Globus pallidus (tissue), 1 donor: ENCODE data around the gene RAMP3.
"Not testable (repeated sequence)": the region's sequence is repeated elsewhere in the genome, so short reads cannot be mapped to it uniquely, and the experiment has no call there.

Source experiments
- DNase-seq: peaks from one replicate; pipeline ENCODE4 v3.0.0-alpha.2; 2015; ENCODE audit warnings: low spot score

Gene RAMP3

DNA sequence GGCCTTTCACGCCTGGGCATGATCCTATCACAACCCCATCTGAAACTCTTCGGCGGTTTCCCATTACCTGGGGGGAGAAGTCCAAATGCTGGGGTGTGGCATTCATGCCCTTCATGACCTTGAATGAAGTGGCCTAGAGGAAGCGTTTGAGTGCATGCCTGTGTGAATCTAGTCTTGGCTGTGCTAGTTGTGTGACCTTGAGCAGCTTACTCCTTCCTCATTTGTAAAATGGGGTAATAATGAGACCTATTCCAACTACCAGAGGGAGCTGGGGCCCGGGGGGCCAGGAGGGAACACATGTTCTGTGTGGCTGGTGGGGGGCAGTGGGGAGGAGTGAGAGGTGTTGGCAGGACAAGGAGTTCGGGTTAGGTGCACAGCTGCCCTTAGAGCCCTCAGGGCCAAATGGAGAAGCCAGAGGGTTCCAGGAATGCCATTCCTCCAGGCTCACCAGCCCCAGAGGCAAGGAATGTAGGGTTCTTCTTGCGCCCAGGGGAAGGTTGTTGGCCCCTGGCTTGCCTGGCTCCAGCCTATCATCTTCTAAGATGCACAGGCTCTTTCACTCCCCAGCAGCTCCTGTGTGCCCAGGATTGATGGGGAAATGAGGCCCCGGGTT, 24.8 kb upstream of the RAMP3 start:
- DNase-seq = no peak

DNA sequence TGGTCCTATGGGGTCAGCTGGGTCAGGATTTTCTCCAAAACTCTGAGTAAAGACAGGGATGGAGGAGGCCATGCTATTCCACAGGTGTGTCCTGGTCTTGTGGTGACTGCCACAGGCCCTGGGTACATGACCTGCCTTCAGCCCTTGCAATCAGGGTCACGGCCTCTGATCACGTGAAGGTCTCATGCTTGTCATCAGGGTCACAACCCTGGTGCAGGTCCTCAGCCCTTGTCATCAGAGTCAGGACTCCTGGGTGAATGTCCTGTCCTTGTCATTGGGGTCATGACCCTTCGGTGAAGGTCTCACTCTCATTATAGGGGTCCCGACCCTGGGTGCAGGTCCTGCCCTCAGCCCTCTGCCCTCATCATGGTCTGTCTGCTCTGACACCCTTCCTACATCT, 24.2 kb upstream of the RAMP3 start:
- no peak for DNase-seq

DNA sequence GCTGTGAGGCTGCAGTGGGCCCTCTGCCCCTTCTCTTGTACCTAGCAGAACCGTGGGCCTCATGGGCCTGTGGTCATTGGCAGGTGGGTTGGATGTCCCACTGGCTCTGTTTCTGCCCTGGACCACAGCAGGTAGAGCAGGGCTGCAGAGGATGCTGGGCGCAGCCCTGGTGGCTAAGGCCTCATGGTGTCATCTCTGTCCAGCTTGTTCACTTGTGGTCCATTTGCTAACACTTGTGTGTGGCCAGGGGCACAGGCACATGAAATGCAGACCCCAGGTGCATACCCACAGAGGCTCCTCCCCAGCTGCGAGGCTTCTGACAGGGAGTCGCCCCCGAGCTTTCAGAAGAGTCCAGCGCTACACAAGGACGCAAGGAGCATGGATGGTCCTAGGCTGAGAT, 23.7 kb upstream of the RAMP3 start:
- no peak for DNase-seq

DNA sequence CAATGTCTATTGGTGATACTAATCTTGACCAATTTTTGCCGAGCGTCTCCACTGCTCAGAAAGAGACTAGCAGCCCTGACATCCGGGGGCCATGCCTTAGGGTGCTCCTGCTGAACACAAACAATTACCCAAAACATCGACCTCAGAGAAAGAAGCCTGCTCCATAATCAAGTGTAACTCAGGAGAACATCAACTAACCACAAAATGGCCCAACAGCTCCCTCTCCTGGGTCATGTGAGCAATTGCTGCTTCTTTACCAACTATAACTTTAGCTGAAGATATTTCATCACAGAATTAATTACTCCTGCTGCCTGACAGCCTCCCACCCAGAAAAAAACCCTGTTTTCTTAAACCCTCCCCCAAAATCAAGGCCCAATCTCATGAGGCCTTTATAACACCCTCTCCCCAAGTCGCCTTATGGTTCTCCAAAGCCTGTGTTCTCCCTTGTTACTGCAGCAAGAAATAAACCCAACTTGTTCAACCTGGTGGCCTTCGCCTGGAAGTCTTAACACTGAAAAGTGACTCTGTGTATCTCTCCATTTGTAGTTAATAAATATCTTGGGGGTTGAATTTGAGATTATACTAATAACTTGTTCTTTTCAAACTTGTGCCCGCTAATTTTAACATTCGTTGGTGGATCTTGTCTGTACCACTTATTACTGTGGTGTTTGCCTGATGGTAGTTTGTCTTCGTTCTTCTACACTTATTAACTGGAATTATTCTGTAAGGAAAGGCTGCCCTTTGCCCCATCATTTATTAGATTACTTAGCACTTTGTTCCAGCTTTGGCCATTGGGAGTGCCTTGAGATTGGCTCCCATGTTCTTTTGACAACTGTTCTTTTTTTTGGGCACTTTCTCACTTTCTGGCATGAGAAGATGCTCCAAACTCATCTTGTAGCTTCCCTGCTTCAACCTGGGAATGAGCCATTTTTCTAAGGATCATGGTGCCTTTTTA, 21.2 kb upstream of the RAMP3 start:
- DNase-seq = peak; percentile 76

DNA sequence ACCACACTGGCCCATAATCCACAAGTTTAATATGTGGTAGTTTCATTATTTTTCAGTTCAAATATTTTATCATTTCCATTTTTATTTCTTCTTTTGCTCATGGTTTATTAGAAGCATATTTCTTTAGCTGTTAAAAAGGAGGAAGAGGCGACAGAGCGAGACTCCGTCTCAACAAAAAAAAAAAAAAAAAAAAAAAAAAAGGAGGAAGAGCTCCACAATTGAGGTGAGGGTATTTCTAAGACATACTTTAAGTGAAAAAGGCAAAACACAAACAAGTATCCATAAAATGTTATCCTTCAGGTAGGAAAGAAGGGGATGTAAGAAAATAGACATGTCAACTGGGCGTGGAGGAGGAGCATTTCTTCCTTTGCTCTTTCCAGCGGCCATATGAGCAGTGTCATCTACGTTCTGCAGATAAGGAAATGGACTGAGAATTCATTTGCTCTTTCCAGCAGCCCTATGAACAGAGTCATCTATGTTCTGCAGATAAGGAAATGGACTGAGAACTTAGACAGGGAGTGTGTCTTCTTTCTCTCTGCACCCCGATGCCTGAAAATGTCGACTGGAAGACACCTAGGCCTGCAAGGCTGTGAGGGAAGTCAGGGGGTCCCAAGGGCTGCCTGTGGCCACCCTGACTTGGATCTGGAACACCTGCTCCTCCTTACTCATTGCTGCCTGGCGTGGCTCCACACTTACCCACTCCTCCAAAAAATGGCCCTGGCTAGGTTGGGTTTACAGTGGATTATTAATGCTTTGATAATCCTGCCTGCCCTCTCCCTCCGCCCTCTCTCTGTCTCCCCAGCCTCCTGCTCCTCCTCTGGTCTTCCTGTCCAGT, 18.9 kb upstream of the RAMP3 start:
- no peak for DNase-seq

DNA sequence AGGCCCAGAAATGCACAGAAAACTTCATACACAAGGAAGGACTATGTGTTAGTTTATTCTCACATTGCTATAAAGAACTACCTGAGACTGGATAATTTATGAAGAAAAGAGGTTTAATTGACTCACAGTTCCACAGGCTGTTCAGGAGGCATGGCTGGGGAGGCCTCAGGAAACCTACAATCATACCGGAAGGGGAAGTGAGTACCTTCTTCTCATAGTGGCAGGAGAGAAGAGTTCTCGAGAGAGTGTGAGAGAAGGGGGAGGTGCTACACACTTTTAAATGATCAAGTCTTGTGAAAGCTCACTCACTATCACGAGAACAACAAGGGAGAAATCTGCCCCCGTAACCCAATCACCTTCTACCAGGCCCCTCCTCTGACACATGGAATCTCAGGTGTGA, 16.8 kb upstream of the RAMP3 start:
- no peak for DNase-seq

DNA sequence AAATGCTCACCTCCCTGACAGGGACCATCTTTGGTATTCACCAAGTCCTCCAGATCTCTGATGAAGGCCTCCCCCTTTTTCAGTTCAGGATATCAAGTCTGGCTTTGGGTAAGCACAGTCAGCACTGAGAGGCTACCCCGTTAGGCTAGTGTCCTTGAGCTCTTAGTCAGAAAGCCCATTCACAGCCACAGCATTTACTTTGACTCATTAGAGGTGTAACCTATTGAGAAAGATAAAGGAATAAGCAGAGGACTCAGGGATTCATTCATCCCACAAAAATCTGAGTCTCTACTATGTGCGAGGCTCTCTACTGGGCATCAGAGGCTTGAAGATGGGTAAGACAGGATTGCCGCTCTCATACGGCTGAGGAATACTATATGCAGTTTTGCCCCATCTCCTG, 14.0 kb upstream of the RAMP3 start:
- DNase-seq = no peak

DNA sequence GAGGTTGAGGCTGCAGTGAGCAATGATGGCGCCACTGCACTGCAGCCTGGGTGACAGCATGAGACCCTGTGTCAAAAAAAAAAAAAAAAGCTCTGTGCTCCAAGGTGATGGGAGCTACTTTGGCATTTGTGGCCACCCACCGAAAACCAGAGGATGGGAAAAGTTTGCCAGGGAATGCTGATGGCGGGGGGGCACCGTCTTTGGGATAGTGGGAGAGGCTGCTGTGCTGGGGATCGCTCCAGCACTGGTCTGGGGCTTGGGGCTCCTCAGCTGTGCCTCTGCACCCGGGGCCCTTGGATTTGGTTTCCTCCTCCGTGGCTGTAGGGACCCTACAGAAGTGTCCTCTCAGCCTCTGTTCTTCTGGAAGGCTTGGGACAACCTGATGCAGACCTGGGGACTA, 11.7 kb upstream of the RAMP3 start:
- DNase-seq = no peak

DNA sequence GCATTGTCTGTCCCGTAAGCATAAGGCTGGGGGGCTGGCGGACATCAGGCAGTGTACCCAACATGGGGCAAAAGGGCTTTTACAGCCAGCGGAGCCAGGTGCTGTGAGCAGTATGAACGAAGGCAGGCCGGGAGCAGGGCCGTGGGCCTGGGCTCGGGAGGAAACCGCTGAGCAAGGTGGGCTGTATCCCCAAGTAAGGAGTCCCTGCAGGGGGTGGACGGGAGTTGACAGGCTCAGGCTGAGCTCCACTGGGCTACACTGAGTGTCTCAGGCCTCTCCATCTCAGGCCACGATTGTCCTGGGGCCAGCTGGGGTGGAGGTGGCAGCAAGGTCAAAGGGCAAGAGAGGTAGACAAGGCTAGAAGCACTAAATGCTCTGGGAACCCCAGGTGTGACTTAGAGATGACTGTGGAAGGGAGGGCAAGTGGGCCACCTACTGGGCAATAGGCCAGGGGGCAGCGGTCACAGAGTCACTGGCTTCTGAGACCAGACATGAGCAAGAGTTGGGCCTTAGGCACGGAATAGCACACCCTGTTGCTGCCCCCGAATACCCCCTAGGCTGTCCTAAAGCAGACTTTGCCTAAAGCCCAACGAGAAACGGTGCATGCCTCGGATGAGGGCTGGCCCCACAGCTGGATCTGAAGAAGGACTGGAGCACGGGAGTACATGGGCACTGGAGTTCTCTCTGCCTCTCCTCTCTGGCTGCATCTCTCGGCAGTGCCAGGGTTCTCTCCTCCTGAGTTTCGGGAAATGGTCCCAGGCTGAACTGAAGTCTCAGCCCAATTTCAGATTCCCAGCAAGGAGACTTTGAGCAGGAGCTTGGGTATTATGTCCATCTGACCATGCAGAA, 10.8 kb upstream of the RAMP3 start:
- no peak for DNase-seq

DNA sequence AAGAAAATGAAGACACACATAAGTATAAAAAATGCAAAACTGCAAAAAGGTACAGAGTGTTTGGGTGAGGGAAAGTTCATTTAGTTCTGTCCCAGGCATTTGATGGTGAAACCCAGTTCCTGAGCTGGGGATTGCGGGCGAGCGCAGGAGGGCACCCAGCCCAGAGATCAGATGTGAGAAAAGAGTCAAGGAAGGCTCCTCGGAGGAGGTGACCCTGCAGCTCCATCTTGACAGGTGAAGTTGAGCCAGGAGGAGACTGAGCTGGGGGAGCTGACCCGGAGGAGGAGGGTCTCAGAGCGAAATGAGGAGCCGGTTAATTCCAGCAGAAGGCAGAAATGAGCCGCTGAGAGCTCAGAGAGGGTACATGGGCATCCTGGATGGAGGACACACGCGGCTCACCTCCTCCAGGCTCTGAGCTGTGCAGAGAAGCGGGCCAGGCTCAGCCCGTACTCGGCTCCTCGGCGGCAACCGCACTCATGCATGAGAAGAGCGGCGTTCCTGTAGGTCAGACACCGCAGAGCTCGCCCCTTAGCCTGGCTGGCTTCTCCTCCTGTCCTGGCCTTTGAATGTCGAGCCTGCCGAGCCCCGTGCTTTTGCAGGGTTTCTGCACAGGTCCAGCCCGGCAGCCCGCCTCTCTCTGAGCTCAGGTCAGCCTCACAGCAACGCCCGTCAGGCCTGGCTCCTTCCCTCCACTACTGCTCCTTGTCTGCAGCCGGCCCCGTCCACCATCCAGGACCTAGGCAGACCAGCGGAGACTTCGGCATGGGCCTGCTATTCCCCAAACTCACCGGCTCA, 9.5 kb upstream of the RAMP3 start:
- DNase-seq = no peak

DNA sequence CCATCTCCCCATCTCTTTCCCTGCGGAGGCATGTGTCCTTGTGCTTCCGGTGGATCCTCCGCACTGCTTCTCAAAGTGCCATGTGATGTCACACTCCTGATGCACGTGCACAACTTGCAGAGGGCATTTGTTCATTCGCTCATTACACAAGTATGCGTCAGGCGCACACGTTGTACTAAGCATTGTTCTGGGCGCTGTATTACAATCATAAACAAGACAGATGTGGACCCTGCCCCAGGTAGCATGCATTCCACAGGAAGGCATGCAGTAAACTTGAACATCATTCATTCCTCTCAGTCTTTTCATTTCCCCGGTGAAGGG, 9.0 kb upstream of the RAMP3 start:
- DNase-seq = no peak

DNA sequence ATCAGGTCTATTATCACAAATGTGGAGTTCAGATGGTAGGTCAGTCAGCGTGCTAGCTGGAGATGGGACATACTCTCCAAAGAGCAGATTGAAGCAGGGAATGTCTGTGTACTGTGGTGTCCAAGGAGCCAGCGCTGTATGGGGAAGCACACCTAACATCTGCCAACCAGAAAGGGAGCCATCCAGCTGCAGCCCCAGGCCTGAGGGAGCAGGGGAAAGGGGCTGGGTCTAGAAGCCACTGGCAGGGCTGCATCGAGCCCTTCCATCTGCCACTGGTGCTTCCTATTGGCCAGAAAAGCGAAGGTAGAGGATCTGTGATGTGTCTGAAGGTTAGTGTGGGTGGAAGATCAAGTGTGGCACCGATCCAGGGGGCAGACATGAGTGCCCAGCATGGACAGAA, 8.0 kb upstream of the RAMP3 start:
- DNase-seq = no peak

DNA sequence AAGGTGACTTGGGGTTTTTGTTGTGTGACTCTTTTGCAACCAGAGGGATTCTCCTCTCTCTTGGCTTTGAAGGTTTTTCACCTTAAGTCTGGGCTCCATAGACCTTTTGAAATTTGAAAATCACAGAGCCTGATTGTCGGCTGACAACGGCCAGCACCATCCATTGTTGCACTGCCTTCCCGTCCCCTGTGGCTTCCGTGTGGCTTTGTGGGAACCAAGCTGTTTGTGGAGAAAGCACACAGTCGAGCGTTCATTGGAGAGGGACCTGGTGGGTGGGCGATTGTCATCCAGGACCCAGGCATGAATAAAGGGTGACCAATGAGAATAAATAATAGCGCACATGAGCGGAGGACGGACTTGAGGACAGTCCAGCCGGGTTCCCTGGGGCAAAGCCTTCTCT, 7.4 kb upstream of the RAMP3 start:
- no peak for DNase-seq

DNA sequence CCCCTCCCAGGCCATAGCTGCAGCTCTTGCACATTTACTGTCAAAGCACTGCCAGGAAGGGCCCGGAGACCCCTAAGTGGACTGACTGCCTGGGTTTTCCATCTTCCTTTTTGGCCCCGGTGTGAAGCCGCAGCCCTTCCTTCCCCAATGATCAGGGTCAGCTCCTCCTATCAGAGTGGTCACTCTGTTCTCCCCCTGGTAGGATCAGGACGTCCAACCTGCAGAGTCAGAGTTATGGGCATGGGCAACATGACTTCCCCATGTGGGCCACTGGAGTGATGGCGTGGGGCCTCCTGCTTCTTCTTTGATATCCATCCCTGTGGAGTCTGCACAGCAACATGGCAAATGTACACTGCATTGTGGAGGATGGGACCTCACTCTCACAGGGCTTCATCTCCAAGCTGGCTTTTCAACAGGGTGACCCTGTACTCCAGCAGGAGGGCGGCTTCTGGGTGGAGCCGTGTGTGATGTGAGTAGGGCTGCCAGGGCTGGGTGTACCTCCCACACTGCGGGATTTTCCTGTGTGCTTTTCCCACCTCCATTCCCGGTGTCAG, 6.4 kb upstream of the RAMP3 start:
- no peak for DNase-seq

DNA sequence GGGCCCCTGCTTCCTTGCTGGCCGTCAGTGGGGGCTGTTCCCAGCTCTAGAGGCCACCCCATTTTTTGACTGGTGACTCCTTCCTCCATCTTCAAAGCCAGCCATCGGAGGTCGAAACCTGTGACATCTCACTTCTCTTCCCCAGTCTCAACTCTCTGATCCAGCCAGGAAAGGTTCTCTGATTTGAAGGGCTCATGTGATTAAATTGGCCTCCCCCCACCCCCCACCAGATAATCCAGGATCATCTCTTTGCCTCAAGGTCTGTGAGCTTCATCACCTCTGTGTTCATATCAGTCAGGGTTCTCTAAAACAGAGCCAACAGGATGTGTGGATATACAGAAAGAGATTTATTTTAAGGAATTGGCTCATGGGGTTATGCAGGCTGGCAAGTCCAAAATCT, 5.6 kb upstream of the RAMP3 start:
- DNase-seq = no peak

DNA sequence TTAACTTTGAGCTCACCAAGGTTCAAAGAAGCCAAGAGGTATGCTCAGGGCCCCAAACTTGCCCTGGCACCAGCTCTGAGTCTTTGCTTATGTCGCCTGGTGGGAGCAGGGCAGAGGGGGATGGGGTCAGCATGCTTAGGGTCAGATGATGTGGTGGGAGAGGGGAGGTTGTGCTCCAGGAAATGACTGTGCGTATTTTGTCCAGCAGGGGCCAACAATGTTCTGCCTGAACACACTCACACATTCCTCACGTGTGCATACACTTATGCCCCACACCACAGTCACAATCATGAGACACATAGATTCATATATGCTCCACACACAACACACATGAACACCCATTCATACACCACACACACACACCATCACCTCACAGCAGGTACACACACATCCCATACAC, 4.4 kb upstream of the RAMP3 start:
- DNase-seq = no peak

DNA sequence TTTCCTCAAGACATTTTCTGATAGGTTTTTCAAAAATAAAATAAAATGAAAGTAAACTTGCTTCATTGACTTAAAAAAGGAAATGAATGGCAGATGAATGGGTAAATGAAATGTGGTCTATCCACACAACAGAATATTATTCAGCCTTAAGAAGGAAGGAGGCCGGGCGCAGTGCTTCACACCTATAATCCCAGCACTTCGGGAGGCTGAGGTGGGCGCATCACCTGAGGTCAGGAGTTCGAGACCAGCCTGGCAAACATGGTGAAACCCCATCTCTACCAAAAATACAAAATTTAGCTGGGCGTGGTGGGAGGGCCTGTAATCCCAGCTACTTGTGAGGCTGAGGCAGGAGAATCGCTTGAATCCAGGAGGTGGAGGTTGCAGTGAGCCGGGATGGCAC, 3.7 kb upstream of the RAMP3 start:
- DNase-seq = not testable (repeated sequence)

DNA sequence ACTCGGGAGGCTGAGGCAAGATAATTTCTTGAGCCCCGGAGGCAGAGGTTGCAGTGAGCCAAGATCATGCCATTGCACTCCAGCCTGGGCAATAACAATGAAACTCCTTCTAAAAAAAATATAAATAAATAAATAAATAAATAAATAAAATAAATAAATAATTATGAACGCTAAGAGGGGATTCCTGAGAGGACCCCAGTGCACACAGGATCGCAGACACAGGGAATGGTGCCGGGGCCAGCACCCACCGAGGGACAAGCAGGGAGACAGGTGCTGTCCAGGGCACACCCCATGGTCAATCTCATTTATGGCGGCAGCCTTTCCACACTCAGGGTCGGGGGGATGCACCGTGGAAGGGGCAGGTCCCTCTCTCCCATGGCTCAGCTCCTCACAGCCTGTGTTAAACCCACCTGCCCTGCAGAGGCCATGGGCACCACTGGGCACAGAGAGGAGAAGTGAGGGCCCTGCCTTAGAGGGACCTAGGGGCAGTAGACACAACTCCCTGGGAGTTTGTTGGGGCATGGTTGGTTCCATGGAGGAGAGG, 2.2 kb upstream of the RAMP3 start:
- DNase-seq = no peak

DNA sequence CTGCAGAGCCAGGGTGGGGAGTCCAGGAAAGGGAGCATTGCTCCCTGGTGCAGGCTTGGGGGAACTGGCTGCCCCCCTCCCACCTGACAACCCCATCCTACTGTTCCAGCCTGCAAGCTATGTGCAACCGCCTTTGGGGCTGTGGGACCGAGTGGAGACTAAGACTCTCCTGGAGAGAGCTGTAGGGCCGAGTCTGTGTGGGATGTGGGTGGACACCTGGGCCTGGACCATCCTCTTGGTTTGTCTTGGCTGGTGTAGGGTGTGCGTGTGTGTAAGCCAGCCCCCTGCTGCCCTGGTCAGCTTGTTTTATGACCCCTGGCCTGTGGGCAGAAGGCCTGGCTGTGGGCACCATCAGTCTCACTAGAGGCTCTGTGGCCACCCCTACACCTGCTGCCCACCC, 1.6 kb upstream of the RAMP3 start:
- no peak for DNase-seq

DNA sequence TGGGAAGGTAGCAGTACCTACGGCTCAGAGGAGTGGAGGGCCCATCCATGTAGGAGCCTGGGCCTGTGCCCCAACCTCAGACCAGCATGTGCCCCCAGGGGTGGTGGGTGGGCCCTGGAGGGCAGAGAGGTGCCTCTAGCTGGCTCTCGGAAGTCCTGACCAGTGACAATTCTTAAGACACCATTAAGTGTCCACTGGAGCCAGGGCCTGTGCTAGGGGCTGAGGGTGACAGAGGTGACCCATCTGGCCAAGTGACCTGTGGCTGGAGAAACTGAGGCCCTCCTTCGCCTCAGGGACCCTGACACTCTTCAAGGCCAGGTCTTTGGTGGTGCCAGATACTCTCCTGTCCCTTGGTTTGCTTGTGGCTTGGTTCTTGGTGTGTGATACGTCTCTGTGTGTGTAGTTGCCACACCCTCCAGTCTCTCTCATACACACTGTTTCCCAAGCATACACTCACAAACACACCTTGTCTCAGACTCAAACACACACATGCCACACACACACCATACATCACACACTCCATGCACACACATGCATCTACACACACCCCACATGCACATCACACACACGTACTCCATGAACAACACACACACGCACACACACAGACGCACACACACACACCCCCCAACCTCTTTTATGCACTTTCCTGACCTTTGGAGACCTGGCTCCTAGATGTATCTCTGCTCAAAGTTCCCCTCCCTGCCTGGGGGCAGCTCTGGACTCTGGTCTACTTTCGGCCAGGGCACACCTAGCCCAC, 897 bp upstream of the RAMP3 start:
- DNase-seq = no peak
